ENCODE results near the gene PDPN.

Gene PDPN, protein sequence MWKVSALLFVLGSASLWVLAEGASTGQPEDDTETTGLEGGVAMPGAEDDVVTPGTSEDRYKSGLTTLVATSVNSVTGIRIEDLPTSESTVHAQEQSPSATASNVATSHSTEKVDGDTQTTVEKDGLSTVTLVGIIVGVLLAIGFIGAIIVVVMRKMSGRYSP

DNA sequence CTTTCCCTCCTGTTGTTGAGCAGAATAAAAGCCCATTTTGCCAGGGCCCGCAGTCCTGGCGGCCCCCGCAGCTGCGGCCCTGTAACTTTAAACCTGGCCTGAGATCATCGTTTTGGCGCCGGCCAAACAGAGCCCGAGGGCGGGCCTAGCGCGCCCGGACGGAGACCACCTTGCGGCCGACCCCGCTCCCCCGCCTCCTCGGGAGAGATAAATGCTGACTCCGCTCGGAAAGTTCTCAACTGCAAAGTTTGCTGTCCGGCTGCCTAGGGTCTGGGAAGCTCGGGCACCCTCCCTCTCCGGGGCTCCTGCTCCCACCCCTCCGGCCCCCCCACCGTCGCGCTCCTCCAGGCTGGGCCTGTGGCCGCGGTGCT is at the start of gene PDPN:
TSS of gene PDPN (plus strand) at position 238 of the 371 bp plus-strand sequence. CDS start 202 bp downstream, outside the sequence.
- Mint-ChIP-seq H3K4me3 (no peak within 1 kb of the TSS), H3K27me3 (peaks cover 65% of the 10 kb centered on the region), H3K4me1 (peaks cover 4% of the 10 kb centered on the region), H3K27ac (no peak within 1 kb of the TSS), H3K9me3 (no peaks in the 10 kb centered on the region), H3K36me3 (no peaks in the 10 kb centered on the region)
- ATAC-seq = no peak

DNA sequence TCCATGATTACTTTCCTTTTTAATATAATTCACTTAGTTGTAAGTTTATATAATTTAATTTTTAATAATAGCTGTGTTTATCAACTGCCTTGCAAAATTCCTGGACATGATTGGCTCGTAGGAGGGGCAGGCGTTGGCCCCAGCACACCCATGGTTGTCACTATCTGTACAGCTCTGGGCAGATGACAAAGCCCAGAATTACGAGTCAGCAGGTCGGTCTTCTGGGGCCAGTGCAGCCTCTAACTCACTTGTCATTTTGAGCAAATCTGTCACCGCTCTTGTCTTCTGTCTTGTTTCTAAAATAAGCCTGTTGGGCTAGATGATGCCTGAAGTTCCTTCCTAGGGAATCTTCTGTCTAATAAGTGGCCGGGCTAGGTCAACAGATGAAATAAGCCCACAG is 48.4 kb upstream of the PDPN start:
- Mint-ChIP-seq H3K27me3 (no peaks in the 10 kb centered on the region), H3K9me3 (no peaks in the 10 kb centered on the region), H3K4me3 (no peak overlapping the region), H3K36me3 (no peaks in the 10 kb centered on the region), H3K27ac (no peak overlapping the region), H3K4me1 (peaks cover 6% of the 10 kb centered on the region)
- ATAC-seq = no peak

DNA sequence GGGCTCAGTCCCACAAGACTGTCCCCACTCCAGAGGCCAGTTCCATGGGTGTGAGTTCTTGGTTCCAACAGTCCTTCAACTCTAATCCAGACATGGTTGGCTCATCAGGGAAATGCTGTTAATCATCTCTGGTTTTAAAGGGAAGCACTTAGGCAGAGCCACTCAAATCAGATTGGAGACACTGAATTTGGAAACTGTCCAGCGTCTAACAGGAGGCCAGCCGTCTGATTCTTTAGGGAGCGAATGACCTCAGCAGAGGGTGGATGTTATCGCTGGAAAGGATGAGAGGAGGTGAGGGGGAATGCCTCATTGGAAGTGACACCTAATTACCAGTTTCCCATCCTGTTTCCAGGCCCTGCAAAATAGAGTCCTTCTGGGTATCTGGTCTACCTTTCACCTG is 47.1 kb upstream of the PDPN start:
- H3K4me1 Mint-ChIP-seq = no peaks in the 10 kb centered on the region

DNA sequence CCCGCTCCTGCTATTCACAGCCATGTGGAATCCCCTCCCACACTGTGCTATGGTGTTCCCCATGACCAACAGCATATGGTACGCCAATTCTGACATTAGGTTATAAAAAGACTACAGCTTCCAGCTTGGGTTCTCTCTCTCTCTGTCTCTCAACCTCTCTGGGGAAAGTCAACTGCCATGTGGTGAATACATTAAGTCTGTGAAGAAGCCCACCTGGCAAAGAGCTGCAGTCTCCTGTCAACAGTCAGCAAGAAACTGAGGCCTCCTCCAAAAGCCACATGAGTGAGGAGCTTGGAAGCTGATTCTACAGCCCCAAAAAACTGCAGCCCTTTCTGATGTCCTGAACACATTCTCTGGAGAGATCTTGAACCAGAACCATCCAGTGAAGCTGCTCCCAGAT is 44.8 kb upstream of the PDPN start:
- H3K27me3 Mint-ChIP-seq = no peaks in the 10 kb centered on the region

More for the DNA sequence above, 47.1 kb upstream of the PDPN start:
- H3K27me3 Mint-ChIP-seq = no peaks in the 10 kb centered on the region
- H3K27ac Mint-ChIP-seq = no peak overlapping the region
- ATAC-seq = no peak
- H3K9me3 Mint-ChIP-seq = no peaks in the 10 kb centered on the region
- no peak overlapping the region for H3K4me3 Mint-ChIP-seq
- H3K36me3 Mint-ChIP-seq = no peaks in the 10 kb centered on the region

DNA sequence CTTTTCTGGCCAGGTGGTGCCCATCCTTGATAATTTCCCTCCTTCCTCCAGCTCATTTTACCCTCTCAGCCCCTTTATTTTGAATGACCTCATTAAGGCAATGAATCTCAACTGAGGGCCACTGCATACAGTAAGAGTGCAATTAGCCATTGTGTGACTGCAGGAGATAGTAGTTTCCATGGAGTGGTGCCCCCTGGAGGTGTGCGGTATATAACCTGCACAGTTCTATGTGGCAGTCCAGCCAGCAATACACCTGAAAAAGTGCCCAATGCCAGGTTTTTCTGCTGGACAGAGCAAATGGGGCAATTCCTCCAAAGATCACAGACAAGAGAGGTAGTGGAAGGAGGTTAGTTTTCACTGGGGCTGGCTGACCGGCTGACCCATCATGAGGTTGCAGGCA is 43.9 kb upstream of the PDPN start:
- no peaks in the 10 kb centered on the region for H3K27me3 Mint-ChIP-seq
- no peaks in the 10 kb centered on the region for H3K9me3 Mint-ChIP-seq
- H3K36me3 Mint-ChIP-seq = no peaks in the 10 kb centered on the region
- no peak overlapping the region for H3K4me3 Mint-ChIP-seq
- ATAC-seq = no peak
- no peaks in the 10 kb centered on the region for H3K4me1 Mint-ChIP-seq
- H3K27ac Mint-ChIP-seq = no peak overlapping the region

More for the DNA sequence above, 44.8 kb upstream of the PDPN start:
- no peaks in the 10 kb centered on the region for H3K4me1 Mint-ChIP-seq
- ATAC-seq = no peak
- H3K4me3 Mint-ChIP-seq = no peak overlapping the region
- H3K36me3 Mint-ChIP-seq = no peaks in the 10 kb centered on the region
- no peak overlapping the region for H3K27ac Mint-ChIP-seq
- no peaks in the 10 kb centered on the region for H3K9me3 Mint-ChIP-seq

DNA sequence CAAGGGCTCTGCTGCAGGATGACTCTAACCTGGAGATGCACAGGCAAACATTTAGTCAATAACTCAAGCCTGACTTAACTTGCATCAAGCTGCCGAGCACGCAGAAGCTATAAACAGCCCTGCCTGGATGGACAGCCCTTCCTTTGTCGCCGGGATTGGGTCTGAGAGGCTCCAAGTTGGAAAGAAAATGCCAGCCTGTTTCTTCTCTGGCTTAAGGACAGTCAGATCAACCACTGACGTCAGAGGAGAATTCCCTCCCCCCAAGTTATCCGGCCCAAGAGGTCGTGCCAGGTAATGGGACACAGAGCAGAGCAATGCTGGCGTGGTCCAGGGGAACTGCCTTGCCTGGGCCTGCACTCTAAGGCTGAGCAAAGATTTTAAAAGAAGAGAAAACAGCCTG is 42.8 kb upstream of the PDPN start:
- Mint-ChIP-seq H3K27ac (no peak overlapping the region), H3K4me1 (no peaks in the 10 kb centered on the region), H3K36me3 (no peaks in the 10 kb centered on the region), H3K9me3 (no peaks in the 10 kb centered on the region), H3K27me3 (peaks cover 3% of the 10 kb centered on the region), H3K4me3 (no peak overlapping the region)
- ATAC-seq = no peak

DNA sequence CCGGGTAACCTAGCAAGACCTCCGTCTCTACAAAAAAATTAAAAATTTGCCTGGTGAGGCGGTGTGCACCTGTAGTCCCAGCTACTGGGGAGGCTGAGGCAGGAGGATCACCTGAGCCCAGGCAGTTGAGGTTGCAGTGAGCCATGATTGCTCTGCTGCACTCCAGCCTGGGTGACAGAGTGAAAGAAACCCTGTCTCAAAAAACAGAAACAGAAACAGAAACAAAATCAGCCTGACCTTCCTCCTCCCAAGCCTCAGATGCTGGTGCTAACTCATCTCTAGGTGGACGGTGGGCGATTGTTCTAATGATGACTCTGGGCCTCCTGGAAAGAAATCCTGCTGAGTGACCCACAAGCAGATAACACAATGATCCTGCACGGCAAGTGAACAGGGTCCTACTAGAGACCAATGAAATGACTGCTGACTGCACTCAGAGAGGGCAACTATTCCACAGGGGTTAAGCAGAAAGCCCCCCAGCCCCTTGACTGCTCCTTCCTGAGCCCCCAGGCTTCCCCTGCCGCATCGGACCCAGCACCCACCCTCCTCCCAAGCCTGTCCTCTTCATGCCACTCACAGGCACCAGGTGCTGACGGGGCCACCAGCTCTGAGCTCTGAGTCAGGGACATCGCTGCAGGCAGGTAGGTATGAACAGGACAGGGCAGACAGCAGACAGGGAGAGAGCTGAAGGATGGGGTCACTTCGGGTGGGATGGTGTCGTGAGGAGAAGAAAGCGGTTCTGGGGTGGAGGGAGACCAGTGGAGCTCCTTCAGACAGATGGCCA is 42.0 kb upstream of the PDPN start:
- no peaks in the 10 kb centered on the region for H3K9me3 Mint-ChIP-seq
- no peaks in the 10 kb centered on the region for H3K36me3 Mint-ChIP-seq
- H3K27ac Mint-ChIP-seq = no peak overlapping the region
- H3K27me3 Mint-ChIP-seq = peaks cover 10% of the 10 kb centered on the region
- H3K4me1 Mint-ChIP-seq = no peaks in the 10 kb centered on the region
- ATAC-seq = no peak
- H3K4me3 Mint-ChIP-seq = no peak overlapping the region

DNA sequence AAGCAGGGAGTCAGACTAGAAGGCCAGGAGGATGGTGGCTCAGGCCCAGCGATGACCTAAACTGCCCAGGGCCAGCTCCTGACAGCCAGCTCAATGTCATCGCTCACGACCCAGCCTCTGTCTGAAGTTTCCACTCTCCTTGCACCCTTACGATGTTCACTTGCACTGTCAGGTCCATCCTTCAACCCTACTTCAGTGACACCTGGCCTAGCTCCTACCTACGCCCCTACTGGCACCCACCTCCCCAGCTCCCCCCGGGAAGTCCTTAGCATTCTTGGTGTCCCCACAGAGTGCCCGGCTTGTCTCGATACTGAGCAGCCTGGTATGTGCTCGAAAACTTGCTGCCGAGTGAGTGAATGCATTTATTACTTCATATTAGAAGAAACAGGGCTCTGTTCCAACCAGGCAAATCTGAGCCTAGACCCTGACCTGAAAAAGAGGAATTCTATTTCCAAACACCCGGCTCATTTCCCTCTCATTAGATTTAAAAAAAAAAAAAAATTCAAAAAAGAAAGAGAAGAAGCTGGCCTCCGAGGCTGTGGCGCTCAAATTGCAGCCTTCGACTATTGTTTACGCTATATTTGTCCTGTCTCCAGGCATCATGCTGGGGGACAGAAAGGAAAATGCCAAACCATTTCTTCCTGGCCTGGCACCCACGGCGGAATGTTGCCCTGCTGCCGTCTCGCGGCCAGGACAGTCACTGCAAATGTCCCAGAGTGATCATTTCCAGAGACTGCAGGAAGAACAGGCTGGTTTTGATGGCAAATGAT is 40.0 kb upstream of the PDPN start:
- H3K27ac Mint-ChIP-seq = no peak overlapping the region
- no peaks in the 10 kb centered on the region for H3K9me3 Mint-ChIP-seq
- no peaks in the 10 kb centered on the region for H3K4me1 Mint-ChIP-seq
- H3K4me3 Mint-ChIP-seq = no peak overlapping the region
- ATAC-seq = no peak
- H3K27me3 Mint-ChIP-seq = peaks cover 20% of the 10 kb centered on the region
- H3K36me3 Mint-ChIP-seq = no peaks in the 10 kb centered on the region

DNA sequence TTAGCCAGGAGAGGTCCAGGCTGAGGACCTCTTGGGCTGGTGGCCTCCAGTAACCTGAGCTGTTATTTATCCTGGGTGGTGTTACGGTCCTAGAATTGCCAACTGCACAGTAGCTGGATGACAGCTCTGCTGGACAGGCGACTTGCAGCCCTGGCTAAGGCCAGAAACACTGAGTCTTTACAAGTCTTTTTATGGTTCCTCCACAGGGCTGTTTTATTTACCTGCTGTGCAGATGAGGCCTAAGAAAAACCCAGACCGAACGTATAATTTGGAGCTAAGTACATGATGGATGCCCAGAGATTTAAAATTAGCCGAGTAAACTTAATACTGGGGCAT is 39.4 kb upstream of the PDPN start:
- Mint-ChIP-seq H3K4me3 (no peak overlapping the region), H3K27ac (no peak overlapping the region), H3K4me1 (no peaks in the 10 kb centered on the region), H3K9me3 (no peaks in the 10 kb centered on the region), H3K36me3 (no peaks in the 10 kb centered on the region), H3K27me3 (peaks cover 20% of the 10 kb centered on the region)
- no peak for ATAC-seq

DNA sequence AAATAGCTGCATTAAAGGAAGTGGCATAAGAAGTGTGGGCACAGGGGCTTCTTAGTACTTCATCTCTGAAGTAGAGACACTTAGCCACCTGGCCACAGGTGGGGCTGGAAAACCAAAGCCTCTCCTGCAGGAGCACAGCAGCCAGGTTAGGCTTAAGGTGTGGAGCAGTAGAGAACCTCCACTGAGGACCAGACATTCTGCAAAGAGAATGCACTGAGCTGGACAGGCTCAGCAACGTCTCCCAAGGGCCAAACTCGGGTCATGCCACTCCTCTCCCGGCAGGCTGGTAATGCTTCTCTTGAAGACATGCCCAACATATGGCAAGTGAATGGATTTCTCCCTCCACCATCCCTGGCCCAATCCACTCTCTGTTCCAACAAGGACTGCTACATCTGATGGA is 36.8 kb upstream of the PDPN start:
- no peaks in the 10 kb centered on the region for H3K4me1 Mint-ChIP-seq
- no peak overlapping the region for H3K27ac Mint-ChIP-seq
- H3K36me3 Mint-ChIP-seq = no peaks in the 10 kb centered on the region
- ATAC-seq = no peak
- no peak overlapping the region for H3K4me3 Mint-ChIP-seq
- no peaks in the 10 kb centered on the region for H3K9me3 Mint-ChIP-seq
- H3K27me3 Mint-ChIP-seq = peaks cover 20% of the 10 kb centered on the region

DNA sequence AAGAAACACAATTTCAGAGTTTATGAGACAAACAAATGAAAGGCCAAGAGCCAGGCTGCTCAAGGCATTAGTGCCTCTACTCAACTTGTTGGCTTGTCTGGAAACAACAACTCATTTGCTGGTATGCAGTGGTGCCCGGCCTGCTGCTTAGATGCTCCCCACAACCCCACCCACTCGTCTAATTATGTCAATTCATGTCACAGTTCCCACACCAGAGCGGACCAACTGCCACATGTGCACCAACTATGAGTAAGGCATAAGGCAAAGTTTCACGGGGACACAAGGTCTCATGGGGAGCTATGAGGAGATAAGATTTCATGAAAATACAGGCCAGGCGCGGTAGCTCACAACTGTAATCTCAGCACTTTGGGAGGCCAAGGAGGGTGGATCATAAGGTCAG is 35.4 kb upstream of the PDPN start:
- peaks cover 20% of the 10 kb centered on the region for H3K27me3 Mint-ChIP-seq
- H3K4me3 Mint-ChIP-seq = no peak overlapping the region
- H3K27ac Mint-ChIP-seq = no peak overlapping the region
- ATAC-seq = no peak
- H3K4me1 Mint-ChIP-seq = no peaks in the 10 kb centered on the region
- no peaks in the 10 kb centered on the region for H3K36me3 Mint-ChIP-seq
- H3K9me3 Mint-ChIP-seq = no peaks in the 10 kb centered on the region

DNA sequence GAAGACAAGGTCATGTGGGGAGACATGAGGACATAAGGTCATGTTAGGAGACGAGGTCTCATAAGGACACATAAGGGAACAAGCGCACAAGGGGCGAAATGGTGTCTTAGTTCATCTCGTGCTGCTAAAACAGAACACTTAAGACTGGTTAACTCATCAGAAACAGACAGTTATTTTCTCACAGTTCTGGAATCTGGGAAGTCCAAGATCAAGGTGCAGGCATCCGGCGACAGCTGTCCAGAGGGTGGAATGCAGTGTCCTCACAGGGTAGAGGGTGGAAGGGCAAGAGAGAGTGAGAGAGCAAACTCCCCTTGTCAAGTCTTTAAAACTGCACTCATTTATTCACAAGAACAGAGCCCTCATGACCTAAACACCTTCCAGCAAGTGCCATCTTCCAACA is 34.6 kb upstream of the PDPN start:
- Mint-ChIP-seq H3K4me3 (no peak overlapping the region), H3K27ac (no peak overlapping the region), H3K4me1 (no peaks in the 10 kb centered on the region), H3K27me3 (peaks cover 20% of the 10 kb centered on the region), H3K9me3 (no peaks in the 10 kb centered on the region), H3K36me3 (no peaks in the 10 kb centered on the region)
- ATAC-seq = no peak

DNA sequence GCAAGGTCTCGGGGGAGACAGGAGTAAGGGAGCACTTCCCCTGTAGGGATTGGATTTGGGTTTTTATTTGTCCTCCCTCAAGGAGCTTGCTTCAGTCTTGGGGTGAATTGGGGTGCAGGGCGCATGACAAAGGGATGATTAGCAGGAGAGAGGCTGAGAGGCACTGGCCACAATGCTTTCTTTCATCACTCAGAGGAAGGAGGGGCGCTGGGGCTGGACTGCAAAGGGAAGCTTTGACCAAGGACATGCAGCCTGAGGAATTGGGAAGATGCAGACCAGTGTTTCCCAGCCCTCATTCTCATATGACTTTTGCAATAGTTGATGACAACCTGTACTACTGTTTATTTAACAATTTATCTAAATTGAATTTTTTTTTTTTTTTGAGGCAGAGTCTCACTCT is 34.1 kb upstream of the PDPN start:
- Mint-ChIP-seq H3K4me3 (no peak overlapping the region), H3K36me3 (no peaks in the 10 kb centered on the region), H3K4me1 (no peaks in the 10 kb centered on the region), H3K9me3 (no peaks in the 10 kb centered on the region), H3K27me3 (peaks cover 20% of the 10 kb centered on the region), H3K27ac (no peak overlapping the region)
- ATAC-seq = no peak

DNA sequence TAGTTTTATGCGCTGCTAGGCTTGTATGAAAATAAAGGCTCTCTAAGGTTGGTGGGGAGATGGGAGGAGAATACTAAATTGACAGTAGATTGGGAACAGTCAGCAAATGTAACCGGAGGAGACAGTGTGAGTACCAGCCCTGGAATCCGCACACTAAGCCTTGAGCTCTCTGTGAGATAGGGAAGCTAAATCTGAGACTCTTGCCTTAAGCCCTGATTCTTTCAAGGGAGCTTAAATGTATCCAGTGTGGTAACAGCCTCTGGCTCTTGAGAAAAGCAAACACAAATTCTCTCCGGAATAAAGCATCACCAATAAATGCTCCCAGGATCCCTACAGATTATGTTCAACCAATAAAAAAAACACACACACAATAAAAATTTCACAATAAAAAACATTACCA is 33.0 kb upstream of the PDPN start:
- H3K36me3 Mint-ChIP-seq = no peaks in the 10 kb centered on the region
- H3K27me3 Mint-ChIP-seq = peaks cover 19% of the 10 kb centered on the region
- no peaks in the 10 kb centered on the region for H3K9me3 Mint-ChIP-seq
- no peaks in the 10 kb centered on the region for H3K4me1 Mint-ChIP-seq
- H3K4me3 Mint-ChIP-seq = no peak overlapping the region
- no peak overlapping the region for H3K27ac Mint-ChIP-seq
- ATAC-seq = no peak

DNA sequence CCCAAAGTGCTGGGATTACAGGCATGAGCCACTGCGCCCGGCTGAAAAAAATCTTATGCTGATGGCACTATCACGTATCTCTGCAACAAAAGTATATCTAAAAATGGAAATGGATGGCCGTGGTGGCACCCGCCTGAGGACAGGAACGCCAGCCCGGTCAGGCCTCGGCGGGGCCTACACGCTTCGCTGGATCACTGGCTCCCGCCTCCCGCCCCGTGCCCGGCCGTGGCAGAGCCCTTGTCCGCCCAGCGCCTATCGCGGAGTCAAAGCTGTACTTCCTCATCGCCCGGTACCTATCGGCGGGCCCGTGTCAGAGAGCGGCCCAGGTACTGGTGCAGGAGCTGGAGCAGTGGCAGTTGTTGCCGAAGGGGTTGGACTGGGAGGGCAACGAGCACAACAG is 28.8 kb upstream of the PDPN start:
- H3K4me1 Mint-ChIP-seq = no peaks in the 10 kb centered on the region

DNA sequence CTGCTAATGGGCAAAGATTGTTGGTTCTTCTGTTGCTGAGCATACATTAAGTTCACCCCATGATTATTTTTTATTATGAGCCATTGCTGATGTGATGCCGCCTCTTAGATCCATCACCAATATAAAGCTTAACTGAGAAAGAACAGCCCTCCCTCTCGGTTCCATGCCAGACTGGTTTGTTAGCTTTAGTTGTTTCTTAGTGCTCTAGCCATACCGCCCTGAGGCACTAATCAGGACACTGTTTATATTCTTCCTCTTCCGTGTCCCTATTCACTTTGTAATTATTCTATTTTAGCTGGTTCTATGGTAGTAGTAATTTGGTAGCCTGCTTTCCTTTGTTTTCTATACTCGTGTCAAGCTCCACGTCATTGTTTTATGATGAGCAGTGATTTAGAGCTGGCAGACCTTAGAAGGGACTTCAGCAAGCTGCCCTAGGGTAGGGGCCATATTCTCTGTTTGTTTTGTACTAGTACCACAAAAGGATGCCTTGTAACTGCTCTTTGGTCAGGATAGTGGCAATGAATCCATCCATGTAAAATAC is 27.3 kb upstream of the PDPN start:
- Mint-ChIP-seq H3K27me3 (peaks cover 10% of the 10 kb centered on the region), H3K9me3 (no peaks in the 10 kb centered on the region), H3K27ac (no peak overlapping the region), H3K4me3 (no peak overlapping the region), H3K36me3 (no peaks in the 10 kb centered on the region), H3K4me1 (no peaks in the 10 kb centered on the region)
- ATAC-seq = no peak

More for the DNA sequence above, 28.8 kb upstream of the PDPN start:
- H3K4me3 Mint-ChIP-seq = no peak overlapping the region
- no peak for ATAC-seq
- H3K27ac Mint-ChIP-seq = no peak overlapping the region
- no peaks in the 10 kb centered on the region for H3K36me3 Mint-ChIP-seq
- no peaks in the 10 kb centered on the region for H3K9me3 Mint-ChIP-seq
- peaks cover 6% of the 10 kb centered on the region for H3K27me3 Mint-ChIP-seq

Measured in stimulated activated memory B cell treated with anti-CD40 and anti-IgM and Interleukin-4, amounts not matched to agents 10 μg/mL and 1 μg/mL and 100 μg/mL, for 72 hours (primary cell).